Stomach (tissue), 4 donors: ENCODE results near the gene DNAJC15.

Experiments
- EP300 ChIP-seq: sonication (generic); formaldehyde crosslinking; IDR thresholded peaks from one replicate; pipeline ENCODE4 v1.6.1; 2017; ENCODE audit warnings: antibody characterized with exemption
- POLR2A ChIP-seq, 4 donors: fragments of 450-650 bp; IDR thresholded peaks; one replicate each; pipeline ENCODE4 v1.6.1; 2016; ENCODE audit warnings: antibody characterized with exemption in 4 of 4, control low read depth in 2 of 4, mild to moderate bottlenecking in 1 of 4, moderate library complexity in 1 of 4
- POLR2AphosphoS5 ChIP-seq, 3 donors: sonication (generic); formaldehyde crosslinking; IDR thresholded peaks; one replicate each; pipeline ENCODE4 v1.6.1; 2016; ENCODE audit warnings: antibody characterized with exemption in 3 of 3
- TF ChIP-seq, protein P1 (sequence below), 7 experiments: fragments of 450-650 bp in 4 of 7; fragments of 200-600 bp in 3 of 7; sonication (generic) in 3 of 7; IDR thresholded peaks; one replicate each; pipeline ENCODE4 v1.5.1; 2016 to 2019; ENCODE audit warnings: antibody characterized with exemption in 7 of 7, control low read depth in 2 of 7, mild to moderate bottlenecking in 1 of 7

GRCh38 chr13:43153436-43154090, 130.2 kb downstream of the DNAJC15 start:
- TF ChIP-seq, protein P1, sequence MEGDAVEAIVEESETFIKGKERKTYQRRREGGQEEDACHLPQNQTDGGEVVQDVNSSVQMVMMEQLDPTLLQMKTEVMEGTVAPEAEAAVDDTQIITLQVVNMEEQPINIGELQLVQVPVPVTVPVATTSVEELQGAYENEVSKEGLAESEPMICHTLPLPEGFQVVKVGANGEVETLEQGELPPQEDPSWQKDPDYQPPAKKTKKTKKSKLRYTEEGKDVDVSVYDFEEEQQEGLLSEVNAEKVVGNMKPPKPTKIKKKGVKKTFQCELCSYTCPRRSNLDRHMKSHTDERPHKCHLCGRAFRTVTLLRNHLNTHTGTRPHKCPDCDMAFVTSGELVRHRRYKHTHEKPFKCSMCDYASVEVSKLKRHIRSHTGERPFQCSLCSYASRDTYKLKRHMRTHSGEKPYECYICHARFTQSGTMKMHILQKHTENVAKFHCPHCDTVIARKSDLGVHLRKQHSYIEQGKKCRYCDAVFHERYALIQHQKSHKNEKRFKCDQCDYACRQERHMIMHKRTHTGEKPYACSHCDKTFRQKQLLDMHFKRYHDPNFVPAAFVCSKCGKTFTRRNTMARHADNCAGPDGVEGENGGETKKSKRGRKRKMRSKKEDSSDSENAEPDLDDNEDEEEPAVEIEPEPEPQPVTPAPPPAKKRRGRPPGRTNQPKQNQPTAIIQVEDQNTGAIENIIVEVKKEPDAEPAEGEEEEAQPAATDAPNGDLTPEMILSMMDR (IDR thresholded peaks at IDR 0.05): no peak
- no peak for TF ChIP-seq POLR2A (IDR thresholded peaks at IDR 0.05)
- TF ChIP-seq POLR2AphosphoS5 (IDR thresholded peaks at IDR 0.05): no peak
- TF ChIP-seq EP300: no peak
